LNCAP (cell line): ENCODE data around the gene IFT27.

Source experiments
- TF ChIP-seq, protein P1 (sequence below): fragments of 450-650 bp; IDR thresholded peaks from 2 replicates; pipeline ENCODE4 v1.5.1; 2017; ENCODE audit warnings: mild to moderate bottlenecking

The IFT27 gene

DNA sequence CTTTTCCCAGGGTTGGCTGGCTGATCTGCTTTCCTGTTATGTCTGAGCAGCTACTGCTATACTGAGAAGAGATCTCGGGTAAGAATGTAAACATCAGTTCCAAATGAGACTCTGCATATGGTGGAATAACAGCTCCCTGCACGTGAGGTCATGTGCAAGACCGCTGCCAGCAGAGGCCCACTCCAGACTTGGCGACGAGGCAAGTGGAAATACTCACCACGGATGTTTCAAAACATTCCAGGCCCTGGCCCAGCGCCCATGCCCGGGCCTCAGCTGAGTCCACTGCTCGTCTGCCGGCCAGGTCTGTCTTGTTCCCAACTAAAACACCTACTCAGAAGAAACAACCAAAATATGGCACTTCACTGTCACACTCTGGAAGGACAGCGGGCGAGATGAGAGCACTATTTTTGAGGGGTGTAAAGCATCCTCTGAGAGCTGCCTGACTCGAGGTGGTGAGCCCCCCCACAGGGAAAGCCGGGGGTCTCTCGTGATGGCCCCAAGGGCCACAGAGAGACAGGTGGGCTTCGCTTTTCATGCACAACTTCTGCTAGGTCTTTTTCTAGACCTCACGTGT is 13.1 kb downstream of the IFT27 start:
- TF ChIP-seq, protein P1, sequence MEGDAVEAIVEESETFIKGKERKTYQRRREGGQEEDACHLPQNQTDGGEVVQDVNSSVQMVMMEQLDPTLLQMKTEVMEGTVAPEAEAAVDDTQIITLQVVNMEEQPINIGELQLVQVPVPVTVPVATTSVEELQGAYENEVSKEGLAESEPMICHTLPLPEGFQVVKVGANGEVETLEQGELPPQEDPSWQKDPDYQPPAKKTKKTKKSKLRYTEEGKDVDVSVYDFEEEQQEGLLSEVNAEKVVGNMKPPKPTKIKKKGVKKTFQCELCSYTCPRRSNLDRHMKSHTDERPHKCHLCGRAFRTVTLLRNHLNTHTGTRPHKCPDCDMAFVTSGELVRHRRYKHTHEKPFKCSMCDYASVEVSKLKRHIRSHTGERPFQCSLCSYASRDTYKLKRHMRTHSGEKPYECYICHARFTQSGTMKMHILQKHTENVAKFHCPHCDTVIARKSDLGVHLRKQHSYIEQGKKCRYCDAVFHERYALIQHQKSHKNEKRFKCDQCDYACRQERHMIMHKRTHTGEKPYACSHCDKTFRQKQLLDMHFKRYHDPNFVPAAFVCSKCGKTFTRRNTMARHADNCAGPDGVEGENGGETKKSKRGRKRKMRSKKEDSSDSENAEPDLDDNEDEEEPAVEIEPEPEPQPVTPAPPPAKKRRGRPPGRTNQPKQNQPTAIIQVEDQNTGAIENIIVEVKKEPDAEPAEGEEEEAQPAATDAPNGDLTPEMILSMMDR, result no peak

DNA sequence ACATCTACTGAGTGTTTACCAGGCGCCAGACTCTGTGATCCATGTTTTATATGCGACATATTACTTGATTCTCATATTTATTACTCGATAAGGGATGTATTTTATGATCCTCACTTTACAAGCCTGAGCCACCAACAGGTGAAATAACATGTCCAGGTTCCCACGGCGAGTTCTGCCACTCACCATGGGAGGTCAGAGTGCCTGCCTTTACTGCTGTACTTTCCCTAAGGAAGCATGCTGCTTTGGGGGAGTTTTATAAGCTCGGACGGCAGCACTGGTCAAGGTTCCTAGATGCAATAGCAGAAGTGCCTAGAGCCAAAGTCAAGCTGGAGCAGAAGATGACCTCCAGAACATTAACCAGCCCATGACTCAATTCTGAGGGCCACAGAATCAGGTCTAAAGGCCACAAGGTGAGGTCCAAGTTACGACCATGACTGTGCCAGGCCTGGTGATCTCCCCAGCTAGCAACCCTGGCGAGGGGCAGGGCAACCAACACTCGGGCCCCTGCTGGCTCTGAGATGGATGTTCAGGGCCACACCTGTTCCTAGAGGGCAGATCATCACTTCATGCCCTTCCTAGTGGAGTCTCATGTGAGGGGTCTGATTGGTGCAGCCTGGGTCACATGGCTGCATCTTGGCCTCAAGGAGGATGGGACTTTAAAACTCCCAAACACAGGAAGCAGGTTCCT is 14.2 kb downstream of the IFT27 start:
- TF ChIP-seq, protein P1, result no peak

DNA sequence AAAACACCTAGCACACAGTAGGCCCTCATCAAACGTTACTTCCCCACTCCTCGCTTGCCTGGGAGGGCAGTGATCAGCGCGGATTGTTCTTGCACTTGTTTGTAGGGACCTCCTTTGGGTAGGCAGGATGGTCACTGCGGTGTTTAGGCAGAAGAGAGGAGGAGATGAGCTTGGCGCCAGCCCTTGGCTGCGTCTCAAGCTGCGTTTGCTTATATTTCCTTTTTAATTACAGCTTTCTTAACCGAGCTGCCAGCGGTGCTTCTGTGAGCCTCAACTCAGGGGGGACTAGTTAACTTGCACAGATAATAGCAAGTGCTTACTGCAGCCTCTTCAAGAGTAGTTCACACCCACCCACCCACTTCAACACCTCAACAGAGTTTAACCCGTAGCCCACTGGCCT is 15.1 kb downstream of the IFT27 start:
- TF ChIP-seq, protein P1, result no peak

DNA sequence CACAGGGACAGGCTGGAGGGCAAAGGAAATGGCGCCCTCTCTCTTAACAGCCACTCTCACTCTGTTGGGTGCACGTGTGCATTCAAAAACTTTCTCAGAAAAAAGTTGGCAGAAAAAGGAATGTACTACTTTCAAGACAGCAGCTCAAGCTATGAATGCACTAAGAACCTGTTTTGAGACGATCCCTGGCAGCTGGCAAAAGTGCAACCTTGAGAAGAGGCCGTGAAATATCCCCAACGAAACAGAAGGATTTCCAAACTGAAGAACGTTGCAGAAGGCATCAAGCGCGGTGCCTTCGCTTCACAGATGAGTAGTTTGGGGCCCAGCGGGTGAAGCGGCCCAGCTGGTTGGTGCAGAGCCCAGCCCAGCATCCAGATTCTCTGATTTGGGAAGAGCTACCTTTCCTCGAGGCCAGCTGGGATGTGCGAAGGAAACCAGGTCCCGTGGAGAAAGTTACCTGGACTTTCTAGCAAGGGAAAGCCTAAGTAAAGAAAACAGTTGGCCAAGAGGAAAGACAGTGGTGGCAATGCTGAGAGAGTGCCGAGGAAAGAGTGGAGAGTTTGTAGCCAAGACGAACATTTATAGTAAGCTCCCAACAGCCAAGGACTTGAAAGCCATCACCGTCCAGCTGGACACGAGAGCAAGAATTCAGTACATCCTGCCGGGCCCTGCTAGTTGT is 16.3 kb downstream of the IFT27 start:
- TF ChIP-seq, protein P1, result no peak

GRCh38 chr22:36758792-36759271 is 17.1 kb downstream of the IFT27 start:
- TF ChIP-seq, protein P1, result no peak

DNA sequence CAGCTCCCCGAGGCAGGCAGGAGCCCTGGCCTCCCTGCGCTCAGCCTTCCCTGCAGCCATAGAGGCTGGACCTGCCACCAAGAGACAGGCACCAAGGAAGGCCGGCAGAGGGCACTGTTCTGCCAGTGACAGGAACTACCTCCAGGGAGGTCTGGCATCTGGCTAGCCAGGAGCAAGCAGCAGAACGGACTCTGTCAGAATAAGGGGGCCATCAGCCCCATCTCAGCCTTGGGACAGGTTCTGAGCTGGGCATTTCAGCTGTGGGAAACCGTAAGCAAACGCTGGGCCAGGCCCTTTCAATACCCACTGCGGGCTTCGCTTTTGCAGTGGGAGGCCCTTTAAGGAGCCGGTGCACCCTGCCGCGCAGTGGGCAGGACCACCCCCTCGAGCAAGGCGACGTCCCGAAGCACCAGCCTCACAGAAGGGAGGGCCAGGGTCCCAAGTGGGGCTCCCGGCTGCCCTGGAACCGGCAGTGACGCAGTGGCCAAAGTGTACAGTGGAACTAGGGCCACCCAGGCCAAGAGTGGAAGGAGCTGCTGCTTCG is 18.2 kb downstream of the IFT27 start:
- TF ChIP-seq, protein P1, result peak; percentile 88

- TF ChIP-seq, protein P1, result no peak
Observed at GRCh38 chr22:36756746-36757655, 18.9 kb downstream of the IFT27 start.
